Measurements from ENCODE around the gene RAPGEF2.
"Not testable (repeated sequence)": the region's sequence is repeated elsewhere in the genome, so short reads cannot be mapped to it uniquely, and the experiment has no call there.

Gene RAPGEF2

DNA sequence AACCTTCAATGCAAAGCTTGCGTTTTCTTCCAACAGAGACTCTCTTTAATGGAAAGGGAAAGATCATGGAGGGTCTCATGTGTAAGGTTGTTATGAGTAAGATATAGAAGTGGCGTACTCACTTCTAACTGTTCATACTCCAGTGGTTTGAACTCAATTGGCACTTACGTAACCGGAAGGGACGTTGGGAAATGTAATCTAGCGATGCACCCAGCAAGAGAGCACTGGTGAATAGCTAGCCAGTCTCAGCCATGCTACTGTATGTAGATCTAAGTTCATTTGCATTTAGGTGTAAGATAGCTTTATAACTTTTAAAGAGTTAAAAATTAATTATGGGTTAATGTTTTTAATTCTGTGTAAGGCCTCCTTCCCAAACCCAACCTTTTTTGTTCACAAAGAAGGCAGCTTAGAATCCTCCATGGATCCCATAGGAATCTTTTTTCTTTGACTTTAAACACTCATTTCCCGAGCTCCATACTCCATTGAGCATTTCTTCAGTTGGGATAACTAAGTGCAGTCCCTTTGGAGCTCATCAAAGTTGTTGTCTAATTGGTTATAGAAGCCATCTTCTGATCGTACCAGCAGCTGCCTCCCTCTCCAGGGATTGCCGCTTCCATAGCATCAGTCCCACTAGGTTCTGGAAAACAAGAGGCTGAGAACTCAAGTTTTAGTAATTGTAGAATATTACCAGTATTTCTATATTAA, 191.1 kb downstream of the RAPGEF2 start:
- peak; percentile 4 for FAIRE-seq
- DNase-seq (ENCODE audit: insufficient read length, low spot score): no peak

DNA sequence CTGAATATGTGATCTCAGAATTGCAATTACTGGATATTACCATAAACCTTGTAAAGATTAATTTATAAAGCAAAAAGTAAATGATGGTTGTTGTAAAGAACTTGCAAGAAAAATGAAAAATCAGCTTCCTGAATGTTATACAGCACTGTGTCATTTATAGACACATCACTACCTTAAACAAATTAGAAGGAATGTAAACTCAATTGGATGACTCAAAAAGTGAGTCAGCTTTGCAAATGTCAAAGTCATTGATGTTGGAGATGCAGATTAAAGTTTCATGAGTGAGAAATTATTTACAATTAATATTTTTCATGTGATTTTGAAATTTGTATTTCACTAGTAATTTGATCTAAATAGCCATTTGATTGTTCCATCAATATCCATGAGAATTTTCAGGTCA, 193.2 kb downstream of the RAPGEF2 start:
- DNase-seq (ENCODE audit: insufficient read length, low spot score): no peak
- no peak for FAIRE-seq

DNA sequence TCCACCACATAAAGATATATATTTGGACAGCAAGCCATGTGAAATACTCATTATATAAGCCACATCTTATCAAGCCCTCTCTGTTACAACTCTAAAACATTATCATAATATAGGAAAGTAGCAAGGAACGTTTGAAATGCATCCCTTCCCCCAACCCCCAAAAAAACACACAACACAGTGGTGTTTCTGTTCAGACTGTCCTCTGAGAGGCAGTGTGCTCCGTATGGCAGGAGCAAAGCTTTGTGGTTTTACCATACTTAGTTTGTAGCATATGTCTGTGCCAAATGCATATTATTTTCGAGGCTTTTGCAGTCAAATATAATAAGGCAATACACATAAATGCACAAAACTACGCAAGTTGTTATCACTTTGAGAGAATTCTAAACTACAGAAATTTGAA, 194.2 kb downstream of the RAPGEF2 start:
- no peak for DNase-seq (ENCODE audit: insufficient read length, low spot score)
- no peak for FAIRE-seq

DNA sequence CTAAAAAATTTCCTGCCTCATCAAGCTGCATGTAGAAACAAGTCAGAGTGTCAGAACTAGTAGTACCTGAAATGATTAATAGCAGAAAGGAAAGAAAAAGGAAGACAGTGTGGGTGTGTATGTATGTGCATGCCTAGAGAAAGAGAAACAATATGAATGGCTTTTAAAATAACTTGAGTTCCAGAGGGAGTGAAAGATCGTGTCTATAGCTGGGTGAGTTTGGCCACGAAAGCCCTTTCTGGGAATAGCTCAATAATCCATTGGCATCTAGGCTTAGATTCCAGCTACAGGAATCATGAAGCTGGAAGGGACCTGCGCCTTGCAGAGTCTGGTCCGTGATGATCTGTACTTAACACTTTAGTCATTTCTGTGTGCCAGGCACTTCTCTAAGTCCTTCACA, 195.6 kb downstream of the RAPGEF2 start:
- FAIRE-seq (peak; percentile 54), DNase-seq (ENCODE audit: insufficient read length, low spot score) (no peak)

DNA sequence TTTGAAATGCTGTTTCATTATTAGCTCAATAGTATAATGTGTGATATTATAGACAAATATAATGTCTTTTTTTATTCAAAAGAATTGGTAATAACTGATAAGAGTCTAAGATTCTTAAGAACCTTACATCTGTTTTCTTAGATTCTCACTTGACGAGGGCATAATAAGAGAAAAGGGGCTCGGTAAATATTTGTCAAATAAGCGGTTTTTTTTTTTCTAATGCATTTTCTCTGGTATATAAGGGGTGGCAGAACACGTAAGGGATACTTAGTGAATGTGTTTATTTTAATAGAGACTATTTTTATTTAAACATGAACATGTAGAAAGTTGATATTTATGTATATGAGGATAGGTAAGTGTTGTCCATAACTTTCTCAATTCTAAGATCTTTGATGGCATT, 200.6 kb downstream of the RAPGEF2 start:
- DNase-seq (ENCODE audit: insufficient read length, low spot score) (no peak), FAIRE-seq (no peak)

DNA sequence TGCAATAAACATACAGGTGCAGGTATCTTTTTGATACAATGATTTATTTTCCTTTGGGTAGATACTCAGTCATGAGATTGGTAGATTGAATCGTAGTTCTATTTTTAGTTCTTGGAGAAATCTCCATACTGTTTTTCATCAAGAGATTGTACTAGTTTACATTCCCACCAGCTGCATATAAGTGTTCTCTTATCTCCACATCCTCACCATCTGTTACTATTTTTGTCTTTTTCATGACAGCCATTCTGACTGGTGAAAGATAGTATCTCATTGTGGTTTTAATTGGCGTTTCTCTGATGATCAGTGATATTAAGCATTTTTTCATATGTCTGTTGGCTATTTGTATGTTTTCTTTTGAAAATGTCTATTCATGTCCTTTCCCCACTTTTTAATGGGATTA, 202.2 kb downstream of the RAPGEF2 start:
- DNase-seq (ENCODE audit: insufficient read length, low spot score): no peak
- no peak for FAIRE-seq

DNA sequence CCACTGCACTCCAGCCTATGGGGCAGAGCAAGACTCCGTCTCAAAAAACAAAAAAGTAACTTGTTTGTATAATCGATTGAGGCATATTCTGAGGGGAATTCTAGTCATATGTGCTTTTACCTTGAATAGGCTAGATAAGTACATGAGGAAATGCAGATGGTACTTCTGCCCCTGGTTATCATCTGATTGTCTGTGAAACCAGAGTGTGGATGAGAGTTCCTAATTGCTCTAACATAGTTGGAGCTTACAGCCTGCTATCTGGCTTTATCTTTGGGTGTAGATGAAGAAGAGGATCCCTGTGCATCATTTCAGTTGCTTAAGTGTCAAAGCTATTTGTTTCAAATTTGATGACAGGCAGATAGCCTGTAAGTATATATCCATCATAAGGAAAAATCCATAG, 205.1 kb downstream of the RAPGEF2 start:
- DNase-seq (ENCODE audit: insufficient read length, low spot score): no peak
- peak; percentile 14 for FAIRE-seq

DNA sequence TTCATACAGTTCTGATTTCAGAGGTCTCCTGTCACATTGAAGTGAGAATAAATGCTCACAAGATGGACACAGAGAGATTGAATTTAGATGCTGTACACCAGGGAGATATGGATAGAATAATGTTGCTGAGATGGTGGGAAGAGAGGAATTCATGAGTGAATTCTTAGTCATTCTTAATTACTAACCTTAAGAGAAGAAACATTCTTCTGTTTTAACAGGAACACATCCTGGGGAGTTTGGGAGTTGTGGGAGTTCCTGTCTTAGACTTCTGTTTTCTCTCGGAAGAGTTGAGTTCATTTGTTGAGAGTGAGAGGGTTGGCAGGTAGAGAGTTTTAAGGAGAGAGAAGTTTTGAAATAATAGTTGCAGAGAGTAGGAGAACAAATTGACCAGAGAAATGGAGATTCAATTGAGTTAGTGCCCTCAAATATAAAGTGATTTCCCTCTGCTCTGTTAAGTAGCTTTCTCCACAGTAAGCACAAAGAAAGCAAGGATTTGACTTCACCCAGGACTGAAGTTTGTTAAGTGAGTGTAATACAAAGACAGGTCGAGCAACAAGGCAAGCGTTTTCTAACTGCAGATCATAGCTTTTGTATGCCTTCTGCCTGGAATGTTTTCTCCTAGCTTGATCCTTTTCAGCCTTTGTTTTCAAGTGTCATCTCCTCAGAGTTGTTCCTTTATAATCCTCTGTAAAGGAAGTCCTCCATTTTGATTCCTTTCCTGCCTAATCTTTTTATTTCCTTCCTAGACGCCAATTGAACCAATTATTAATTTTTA, 205.9 kb downstream of the RAPGEF2 start:
- FAIRE-seq (no peak), DNase-seq (ENCODE audit: insufficient read length, low spot score) (no peak)

DNA sequence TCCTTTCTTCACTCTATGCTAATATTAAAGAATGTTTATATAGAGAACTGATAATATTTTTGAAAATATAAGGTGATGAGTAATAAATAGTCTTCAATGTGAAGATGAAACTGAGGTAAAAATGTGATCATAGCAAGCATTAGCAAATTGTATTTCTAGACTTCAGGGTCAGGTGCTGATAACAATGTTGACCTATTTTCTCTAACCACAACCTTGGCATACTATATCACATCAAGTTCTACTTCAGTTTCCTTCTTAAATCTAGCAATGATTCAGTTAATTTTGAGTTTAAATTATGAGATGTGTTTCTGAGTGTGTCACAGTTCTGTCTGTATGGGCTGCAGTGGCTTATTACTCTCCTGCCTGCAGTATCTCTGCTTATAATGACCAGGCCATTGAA, 209.4 kb downstream of the RAPGEF2 start:
- no peak for DNase-seq (ENCODE audit: insufficient read length, low spot score)
- no peak for FAIRE-seq

DNA sequence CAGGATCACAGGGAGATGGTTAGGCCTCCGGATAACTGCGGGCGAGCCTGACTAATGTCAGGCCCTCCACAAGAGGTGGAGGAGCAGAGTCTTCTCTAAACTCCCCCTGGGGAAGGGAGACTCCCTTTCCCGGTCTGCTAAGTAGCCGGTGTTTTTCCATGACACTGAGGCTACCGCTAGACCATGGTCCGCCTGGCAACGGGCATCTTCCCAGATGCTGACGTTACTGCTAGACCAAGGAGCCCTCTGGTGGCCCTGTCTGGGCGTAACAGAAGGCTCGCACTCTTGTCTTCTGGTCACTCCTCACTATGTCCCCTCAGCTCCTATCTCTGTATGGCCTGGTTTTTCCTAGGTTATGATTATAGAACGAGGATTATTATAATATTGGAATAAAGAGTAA, 213.0 kb downstream of the RAPGEF2 start:
- DNase-seq (ENCODE audit: insufficient read length, low spot score); FAIRE-seq: not testable (repeated sequence)

DNA sequence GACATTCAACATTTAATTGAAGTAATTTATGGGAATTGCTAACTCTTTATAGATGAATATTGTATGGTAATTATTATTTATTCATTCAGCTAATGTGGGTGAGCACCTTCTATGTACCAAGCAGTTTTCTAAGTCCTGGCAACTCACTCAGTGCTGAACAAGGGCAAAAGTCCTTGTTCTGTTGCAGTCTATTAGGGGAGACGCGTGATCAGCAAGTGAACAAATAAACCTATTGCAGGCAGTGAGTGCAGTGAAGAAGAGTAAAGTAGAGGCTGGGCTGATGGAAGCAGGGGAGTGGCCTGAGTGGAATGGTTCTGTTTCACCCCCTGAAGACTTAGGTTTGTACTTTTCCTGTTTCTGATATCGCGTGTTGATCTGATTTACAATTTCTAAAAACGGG, 214.3 kb downstream of the RAPGEF2 start:
- FAIRE-seq (no peak), DNase-seq (ENCODE audit: insufficient read length, low spot score) (no peak)

DNA sequence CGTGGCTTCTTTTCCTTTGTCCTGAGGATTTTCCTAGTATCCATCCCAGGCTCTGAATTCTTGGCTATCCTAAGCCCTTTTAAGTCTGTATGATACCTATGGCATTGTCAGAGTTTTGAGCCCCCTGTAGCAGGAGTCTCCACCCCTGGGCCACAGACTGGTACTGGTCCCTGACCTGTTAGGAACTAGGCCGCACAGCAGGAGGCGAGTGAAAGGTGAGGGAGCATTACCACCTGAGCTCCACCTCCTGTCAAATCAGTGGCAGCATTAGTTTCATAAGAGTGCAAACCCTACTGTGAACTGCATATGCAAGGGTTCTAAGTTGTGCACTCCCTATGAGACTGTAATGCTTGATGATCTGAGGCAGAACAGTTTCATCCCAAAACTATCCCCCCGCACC, 216.1 kb downstream of the RAPGEF2 start:
- DNase-seq (ENCODE audit: insufficient read length, low spot score) (no peak), FAIRE-seq (no peak)

DNA sequence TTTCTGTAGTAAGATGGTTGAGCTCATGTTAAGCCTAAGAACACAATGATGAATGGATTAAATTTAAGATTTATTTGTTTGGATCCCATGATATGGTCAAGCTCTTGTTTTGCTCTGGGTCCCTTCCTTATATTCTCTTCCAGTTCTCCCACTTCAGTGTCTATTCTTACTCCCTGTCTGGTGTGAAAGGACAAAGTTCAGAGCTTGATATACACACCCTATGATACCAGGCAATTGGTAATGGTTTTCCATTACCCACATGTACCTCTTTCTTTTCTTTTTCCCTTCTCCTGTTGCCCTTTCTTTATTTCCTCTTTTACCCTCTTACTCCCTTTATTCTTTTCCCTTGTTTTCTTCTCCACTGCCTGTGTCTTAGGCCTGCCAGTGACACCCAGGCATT, 223.6 kb downstream of the RAPGEF2 start:
- FAIRE-seq: no peak
- no peak for DNase-seq (ENCODE audit: insufficient read length, low spot score)

DNA sequence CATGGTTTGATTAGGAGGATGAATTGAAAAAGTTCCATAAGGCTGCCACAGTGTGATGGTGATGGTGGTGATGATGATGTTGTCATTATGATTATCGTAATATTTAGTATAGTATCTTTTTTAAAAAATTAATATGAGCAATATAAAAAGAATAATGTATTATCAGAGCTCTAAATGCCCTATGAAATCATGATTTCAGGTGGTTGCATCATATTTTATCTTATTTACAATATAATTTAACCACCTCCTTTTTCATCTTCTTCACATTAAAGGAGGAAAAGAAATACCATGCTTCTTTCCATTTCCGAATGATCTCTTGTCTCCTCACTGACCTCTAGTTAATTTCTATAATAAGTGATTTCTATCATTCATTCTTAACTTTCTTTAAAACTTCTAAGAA, 225.9 kb downstream of the RAPGEF2 start:
- DNase-seq (ENCODE audit: insufficient read length, low spot score) (no peak), FAIRE-seq (no peak)

DNA sequence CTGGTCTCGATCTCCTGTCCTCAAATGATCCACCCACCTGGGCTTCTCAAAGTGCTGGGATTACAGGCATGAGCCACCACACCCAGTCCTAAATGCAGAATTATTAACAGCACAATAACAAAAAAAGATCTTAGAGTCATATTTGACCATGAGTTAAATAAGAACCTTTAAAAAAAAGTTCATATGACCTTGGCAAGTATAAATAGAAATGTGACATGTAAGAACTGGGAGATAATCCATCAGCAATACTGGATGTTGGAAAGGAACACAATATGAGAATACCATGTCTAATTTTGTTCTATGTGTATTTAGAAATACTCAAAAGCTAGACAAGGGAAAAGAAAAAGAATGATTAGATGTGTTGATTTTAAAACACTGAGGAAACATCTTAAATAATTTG, 231.6 kb downstream of the RAPGEF2 start:
- FAIRE-seq (no peak), DNase-seq (ENCODE audit: insufficient read length, low spot score) (no peak)

DNA sequence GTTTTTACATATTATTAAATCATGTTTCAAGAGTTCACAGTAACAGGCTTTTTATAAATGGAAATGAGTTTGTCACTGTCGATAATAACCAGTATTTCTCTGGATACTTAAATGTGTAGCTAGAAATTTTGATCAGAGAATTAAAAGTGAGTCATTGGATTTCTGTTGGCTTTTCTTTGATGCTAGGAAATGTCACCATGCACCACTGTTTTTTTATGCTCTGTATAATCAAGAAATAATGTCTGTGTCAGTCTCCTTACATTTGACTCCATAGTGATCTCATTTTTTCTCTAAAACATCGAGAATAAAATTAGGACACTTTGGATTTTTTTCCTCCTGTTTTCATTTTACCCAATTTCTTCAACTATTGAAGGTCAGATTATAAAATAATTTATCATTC, 234.2 kb downstream of the RAPGEF2 start:
- no peak for FAIRE-seq
- DNase-seq (ENCODE audit: insufficient read length, low spot score): no peak

DNA sequence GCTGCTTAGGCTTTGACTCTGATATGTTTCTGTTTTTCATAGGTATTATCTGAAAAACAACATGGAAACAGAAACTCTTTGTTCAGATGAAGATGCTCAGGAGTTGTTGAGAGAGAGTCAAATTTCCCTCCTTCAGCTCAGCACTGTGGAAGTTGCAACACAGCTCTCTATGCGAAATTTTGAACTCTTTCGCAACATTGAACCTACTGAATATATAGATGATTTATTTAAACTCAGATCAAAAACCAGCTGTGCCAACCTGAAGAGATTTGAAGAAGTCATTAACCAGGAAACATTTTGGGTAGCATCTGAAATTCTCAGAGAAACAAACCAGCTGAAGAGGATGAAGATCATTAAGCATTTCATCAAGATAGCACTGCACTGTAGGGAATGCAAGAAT, 238.6 kb downstream of the RAPGEF2 start:
- DNase-seq (ENCODE audit: insufficient read length, low spot score) (no peak), FAIRE-seq (no peak)

DNA sequence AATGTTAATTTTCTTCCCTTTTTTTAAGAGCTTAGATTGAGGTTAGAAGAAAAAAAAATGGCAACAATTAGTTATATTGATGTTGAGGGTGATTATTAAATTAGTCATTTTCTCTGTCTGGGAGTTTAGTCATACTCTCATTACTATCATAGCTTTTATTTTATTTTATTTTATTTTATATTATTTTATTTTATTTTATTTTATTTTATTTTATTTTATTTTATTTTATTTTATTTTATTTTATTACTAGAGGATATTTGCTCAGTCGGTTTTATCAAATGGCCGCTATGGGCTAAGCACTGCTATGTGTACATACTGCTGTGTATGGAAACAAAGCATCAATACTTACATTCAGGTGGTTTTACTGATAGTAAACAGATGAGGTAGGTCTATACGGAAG, 239.5 kb downstream of the RAPGEF2 start:
- DNase-seq (ENCODE audit: insufficient read length, low spot score) (no peak), FAIRE-seq (no peak)

DNA sequence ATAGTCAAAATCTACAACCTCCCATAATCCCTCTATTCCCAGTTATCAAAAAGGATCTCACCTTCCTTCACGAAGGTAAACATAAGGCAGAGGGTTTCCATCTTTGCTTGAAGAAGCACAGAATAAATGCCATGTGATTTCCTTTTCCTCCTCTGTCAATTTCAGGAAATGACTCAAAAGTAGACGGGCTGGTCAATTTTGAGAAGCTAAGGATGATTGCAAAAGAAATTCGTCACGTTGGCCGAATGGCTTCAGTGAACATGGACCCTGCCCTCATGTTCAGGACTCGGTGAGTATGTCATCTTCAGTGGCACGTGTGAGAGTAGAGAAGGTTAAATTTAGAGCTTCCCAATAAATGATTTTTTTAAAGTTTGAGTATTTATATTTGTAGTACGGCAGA, 240.2 kb downstream of the RAPGEF2 start:
- FAIRE-seq (no peak), DNase-seq (ENCODE audit: insufficient read length, low spot score) (no peak)

DNA sequence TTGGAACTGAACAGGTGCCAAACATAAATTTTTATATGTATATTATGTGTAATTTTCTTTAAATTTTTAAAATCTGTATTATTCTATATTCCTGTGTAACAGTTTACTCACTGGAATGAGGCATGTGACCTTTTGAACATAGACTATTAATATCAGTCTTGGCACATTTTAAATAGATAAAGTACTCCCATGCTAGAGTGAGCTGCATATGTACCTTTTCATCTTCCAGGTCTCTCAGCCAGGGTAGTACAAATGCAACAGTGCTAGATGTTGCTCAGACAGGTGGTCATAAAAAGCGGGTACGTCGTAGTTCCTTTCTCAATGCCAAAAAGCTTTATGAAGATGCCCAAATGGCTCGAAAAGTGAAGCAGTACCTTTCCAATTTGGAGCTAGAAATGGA, 242.0 kb downstream of the RAPGEF2 start:
- no peak for DNase-seq (ENCODE audit: insufficient read length, low spot score)
- FAIRE-seq: no peak

DNA sequence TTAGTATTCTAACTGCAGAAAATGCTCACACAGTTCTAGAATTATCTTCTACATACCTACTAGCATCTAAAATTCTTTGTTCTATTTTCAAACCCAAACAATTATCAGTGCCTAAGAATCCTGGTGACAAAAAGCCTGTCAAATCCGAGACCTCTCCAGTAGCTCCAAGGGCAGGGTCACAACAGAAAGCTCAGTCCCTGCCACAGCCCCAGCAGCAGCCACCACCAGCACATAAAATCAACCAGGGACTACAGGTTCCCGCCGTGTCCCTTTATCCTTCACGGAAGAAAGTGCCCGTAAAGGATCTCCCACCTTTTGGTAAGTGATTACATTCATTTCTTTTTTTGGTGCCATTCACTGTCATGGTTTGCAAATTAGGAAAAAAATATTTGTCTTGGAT, 243.8 kb downstream of the RAPGEF2 start:
- DNase-seq (ENCODE audit: insufficient read length, low spot score): no peak
- FAIRE-seq: peak; percentile 26

DNA sequence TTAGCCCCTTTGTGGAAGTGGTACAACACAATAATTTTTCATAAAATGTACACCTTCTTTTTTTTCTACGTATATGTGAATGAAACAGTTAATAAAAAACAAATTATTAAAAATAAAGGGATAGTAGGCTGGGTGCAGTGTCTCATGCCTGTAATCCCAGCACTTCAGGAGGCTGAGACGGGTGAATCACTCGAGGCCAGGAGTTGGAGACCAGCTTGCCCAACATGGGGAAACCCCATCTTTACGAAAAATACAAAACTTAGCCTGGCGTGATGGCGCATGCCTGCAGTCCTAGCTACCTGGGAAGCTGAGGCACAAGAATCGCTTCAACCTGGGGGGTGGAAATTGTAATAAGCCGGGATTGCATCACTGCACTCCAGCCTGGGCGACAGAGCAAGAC, 244.9 kb downstream of the RAPGEF2 start:
- DNase-seq (ENCODE audit: insufficient read length, low spot score): no peak

More for the DNA sequence above, 244.9 kb downstream of the RAPGEF2 start:
- FAIRE-seq: no peak

Data from GM19239 (cell line).